OCI-LY1 (cell line): ENCODE results near the gene TRRAP.
A peak's percentile ranks its signal among the peaks of the same experiment; 100 is the strongest.

Experiments used
- H2AFZ ChIP-seq: fragments of 200-600 bp; sonication (generic), shearing (Covaris generic); 2 replicates; pipeline ENCODE4 v1.6.0; 2014; ENCODE audit warnings: antibody characterized with exemption, mild to moderate bottlenecking, low read length
- H3F3A ChIP-seq: fragments of 200-600 bp; sonication (generic), shearing (Covaris generic); 2 replicates; pipeline ENCODE4 v1.6.0; 2014; ENCODE audit warnings: mild to moderate bottlenecking, antibody characterized with exemption, low read length, moderate library complexity; ENCODE audit not compliant: insufficient read depth
- H3K27ac ChIP-seq: fragments of 200-600 bp; sonication (generic); 2 replicates; pipeline ENCODE4 v1.5.1; 2014; ENCODE audit warnings: low read length, mixed run types, mild to moderate bottlenecking, low read depth; ENCODE audit not compliant: poor library complexity, severe bottlenecking
- H3K27me3 ChIP-seq: fragments of 200-600 bp; sonication (generic); 2 replicates; pipeline ENCODE4 v1.6.0; 2014; ENCODE audit warnings: antibody characterized with exemption, mild to moderate bottlenecking, low read length, moderate library complexity; ENCODE audit not compliant: insufficient read depth
- H3K36me3 ChIP-seq: fragments of 200-600 bp; sonication (generic); 2 replicates; pipeline ENCODE4 v1.6.1; 2014; ENCODE audit warnings: mild to moderate bottlenecking, antibody characterized with exemption, low read length, moderate library complexity, mixed read lengths; ENCODE audit not compliant: insufficient read depth
- H3K4me1 ChIP-seq: fragments of 200-600 bp; sonication (generic); 2 replicates; pipeline ENCODE4 v1.5.1; 2014; ENCODE audit warnings: mild to moderate bottlenecking, low read length, moderate library complexity; ENCODE audit not compliant: insufficient read depth, severe bottlenecking
- H3K4me2 ChIP-seq: fragments of 200-600 bp; sonication (generic), shearing (Covaris generic); 2 replicates; pipeline ENCODE4 v1.6.1; 2014; ENCODE audit warnings: low read length
- H3K4me3 ChIP-seq: fragments of 200-600 bp; sonication (generic); 2 replicates; pipeline ENCODE4 v1.5.1; 2014; ENCODE audit warnings: low read length, low read depth, mild to moderate bottlenecking, mixed read lengths; ENCODE audit not compliant: poor library complexity, severe bottlenecking
- H3K79me2 ChIP-seq: fragments of 200-600 bp; shearing (Covaris generic); 2 replicates; pipeline ENCODE4 v1.6.1; 2016; ENCODE audit warnings: mixed run types, low read length, mixed read lengths; ENCODE audit not compliant: insufficient read depth
- H3K9ac ChIP-seq: fragments of 200-600 bp; sonication (generic), shearing (Covaris generic); 2 replicates; pipeline ENCODE4 v1.6.1; 2014; ENCODE audit warnings: mild to moderate bottlenecking, low read length, mixed read lengths
- H3K9me2 ChIP-seq: fragments of 200-600 bp; sonication (generic), shearing (Covaris generic); 2 replicates; pipeline ENCODE4 v1.6.1; 2014; ENCODE audit warnings: low read depth, mild to moderate bottlenecking, low read length, mixed read lengths
- H3K9me3 ChIP-seq: fragments of 200-600 bp; shearing (Covaris generic); 2 replicates; pipeline ENCODE4 v1.6.1; 2014; ENCODE audit warnings: low read length, mixed read lengths
- H4K20me1 ChIP-seq: fragments of 200-600 bp; sonication (generic), shearing (Covaris generic); 2 replicates; pipeline ENCODE4 v1.6.0; 2016; ENCODE audit warnings: mild to moderate bottlenecking, low read length; ENCODE audit not compliant: insufficient read depth
- CTCF ChIP-seq: fragments of 200-600 bp; sonication (generic), shearing (Covaris generic); IDR thresholded peaks from 2 replicates; pipeline ENCODE4 v1.5.1; 2017; ENCODE audit warnings: mild to moderate bottlenecking, antibody characterized with exemption, low read length, moderate library complexity, mixed read lengths
- EZH2 ChIP-seq: fragments of 200-600 bp; sonication (generic), shearing (Covaris generic); IDR thresholded peaks from 2 replicates; pipeline ENCODE4 v1.8.0; 2017; ENCODE audit warnings: borderline replicate concordance, mixed run types, mild to moderate bottlenecking, antibody characterized with exemption, low read length, moderate library complexity, mixed read lengths

The TRRAP gene

GRCh38 chr7:98878365-98879197, at the start of gene TRRAP:
TSS of gene TRRAP (plus strand) at chr7:98878532. CDS start at chr7:98881151, 2,619 bp downstream.
- Histone ChIP-seq H4K20me1 (no peaks in the 10 kb centered on the region), H2AFZ (no peak within 1 kb of the TSS), H3K27me3 (no peaks in the 10 kb centered on the region; the same call in 1 of the 2 replicates), H3K27ac (peak within 1 kb of the TSS; percentile 79), H3K9ac (peak within 1 kb of the TSS; percentile 100), H3K4me3 (peak within 1 kb of the TSS; percentile 98), H3K79me2 (peaks cover 17% of the 10 kb centered on the region), H3F3A (no peaks in the 10 kb centered on the region), H3K36me3 (peaks cover 33% of the 10 kb centered on the region), H3K4me1 (peaks cover 14% of the 10 kb centered on the region), H3K9me2 (no peaks in the 10 kb centered on the region), H3K9me3 (no peaks in the 10 kb centered on the region), H3K4me2 (peak within 1 kb of the TSS; percentile 98)
- peak; percentile 85 for TF ChIP-seq CTCF
- TF ChIP-seq EZH2, result no peak

GRCh38 chr7:98830972-98831548, 47.3 kb upstream of the TRRAP start:
- no peak for TF ChIP-seq EZH2
- no peak for TF ChIP-seq CTCF
- H3K4me1 ChIP-seq, result no peaks in the 10 kb centered on the region
- H3K9ac ChIP-seq, result no peak overlapping the region
- H3K36me3 ChIP-seq, result no peaks in the 10 kb centered on the region
- H4K20me1 ChIP-seq, result no peaks in the 10 kb centered on the region
- no peak overlapping the region for H3K4me2 ChIP-seq
- no peaks in the 10 kb centered on the region for H3K79me2 ChIP-seq
- H3F3A ChIP-seq, result no peaks in the 10 kb centered on the region
- H3K4me3 ChIP-seq, result no peak overlapping the region
- H3K27ac ChIP-seq, result no peak overlapping the region
- H3K9me3 ChIP-seq, result no peaks in the 10 kb centered on the region
- H2AFZ ChIP-seq, result no peak overlapping the region
- H3K27me3 ChIP-seq, result no peaks in the 10 kb centered on the region
- no peaks in the 10 kb centered on the region for H3K9me2 ChIP-seq

- no peak for TF ChIP-seq EZH2
- peak; percentile 90 for TF ChIP-seq CTCF
- Histone ChIP-seq H3K9ac (no peak overlapping the region), H3K4me3 (no peak overlapping the region)
Observed at GRCh38 chr7:98831641-98832221, 46.6 kb upstream of the TRRAP start.

More at GRCh38 chr7:98831641-98832221, 46.6 kb upstream of the TRRAP start:
- H4K20me1 ChIP-seq, result no peaks in the 10 kb centered on the region
- H3K4me2 ChIP-seq, result no peak overlapping the region
- no peaks in the 10 kb centered on the region for H3K9me2 ChIP-seq
- no peaks in the 10 kb centered on the region for H3K4me1 ChIP-seq
- H3K27ac ChIP-seq, result no peak overlapping the region
- no peaks in the 10 kb centered on the region for H3K27me3 ChIP-seq
- H3F3A ChIP-seq, result no peaks in the 10 kb centered on the region
- H3K79me2 ChIP-seq, result no peaks in the 10 kb centered on the region
- H2AFZ ChIP-seq, result no peak overlapping the region
- H3K36me3 ChIP-seq, result no peaks in the 10 kb centered on the region
- H3K9me3 ChIP-seq, result no peaks in the 10 kb centered on the region
